GM18499 (cell line): ENCODE data around the gene SLC5A2.
"Not testable (repeated sequence)": the region's sequence is repeated elsewhere in the genome, so short reads cannot be mapped to it uniquely, and the experiment has no call there.

ENCODE experiments used
- ATAC-seq: cut with Tn5 transposase; IDR thresholded peaks from one replicate; pipeline ENCODE4 v1.9.1; 2021; ENCODE audit warnings: moderate number of reproducible peaks; ENCODE audit not compliant: insufficient read depth, unreplicated experiment

Gene SLC5A2

GRCh38 chr16:31491778-31492418 lies 9.0 kb downstream of the SLC5A2 start:
- no peak for ATAC-seq

GRCh38 chr16:31493506-31494125 lies 10.7 kb downstream of the SLC5A2 start:
- ATAC-seq = no peak

- ATAC-seq = no peak
These were observed 13.7 kb downstream of the SLC5A2 start for GRCh38 chr16:31496670-31497069.

GRCh38 chr16:31498493-31498892 lies 15.6 kb downstream of the SLC5A2 start:
- ATAC-seq = no peak

- no peak for ATAC-seq
These were observed 17.0 kb downstream of the SLC5A2 start for GRCh38 chr16:31499928-31500327.

- ATAC-seq = no peak
These were observed 18.5 kb downstream of the SLC5A2 start for GRCh38 chr16:31501226-31501965.

GRCh38 chr16:31501966-31502348 lies 19.0 kb downstream of the SLC5A2 start:
- no peak for ATAC-seq

GRCh38 chr16:31502981-31503380 lies 20.1 kb downstream of the SLC5A2 start:
- ATAC-seq = no peak

- ATAC-seq = not testable (repeated sequence)
These were observed 20.6 kb downstream of the SLC5A2 start for GRCh38 chr16:31503555-31503954.

- ATAC-seq = no peak
These were observed 21.2 kb downstream of the SLC5A2 start for GRCh38 chr16:31504159-31504558.

- ATAC-seq = peak; percentile 42
These were observed 22.6 kb downstream of the SLC5A2 start for GRCh38 chr16:31505483-31505882.

GRCh38 chr16:31507617-31507928 lies 24.6 kb downstream of the SLC5A2 start:
- ATAC-seq = no peak

- peak; percentile 66 for ATAC-seq
These were observed 25.2 kb downstream of the SLC5A2 start, which contains the start of gene RUSF1 for GRCh38 chr16:31507929-31508705. RUSF1 (minus strand) TSS chr16:31508391; CDS start chr16:31508373, 18 bp downstream.

- no peak for ATAC-seq
These were observed 25.8 kb downstream of the SLC5A2 start for GRCh38 chr16:31508706-31509195.

- no peak for ATAC-seq
These were observed 30.2 kb downstream of the SLC5A2 start for GRCh38 chr16:31513126-31513525.

GRCh38 chr16:31513884-31514283 lies 31.0 kb downstream of the SLC5A2 start:
- no peak for ATAC-seq

GRCh38 chr16:31517800-31518402 lies 35.0 kb downstream of the SLC5A2 start:
- no peak for ATAC-seq

- ATAC-seq = no peak
These were observed 37.0 kb downstream of the SLC5A2 start for GRCh38 chr16:31519759-31520431.

GRCh38 chr16:31521368-31521767 lies 38.4 kb downstream of the SLC5A2 start:
- ATAC-seq = no peak

- ATAC-seq = no peak
These were observed 39.1 kb downstream of the SLC5A2 start for GRCh38 chr16:31522071-31522470.
